K562 (cell line): Measurements from ENCODE around the gene PRRT1. TPM values are rescaled to one million over a fixed set of nuclear protein-coding genes. Genes with fewer than 3 reads are reported as not detected.

Source experiments
- ATF2 ChIP-seq: sonication (generic); formaldehyde crosslinking; IDR thresholded peaks from 2 replicates; pipeline ENCODE4 v1.8.1; 2022; ENCODE audit warnings: missing genetic modification reagents
- BDP1 ChIP-seq: IDR thresholded peaks from 3 replicates; pipeline ENCODE4 v1.6.1; 2011; ENCODE audit not compliant: insufficient read length, insufficient read depth
- BRCA1 ChIP-seq, 2 experiments: fragments of 450-650 bp in 1 of 2; sonication (generic) in 1 of 2; formaldehyde crosslinking in 1 of 2; IDR thresholded peaks; 2 replicates each; pipeline versions ENCODE4 v1.5.0 to v1.6.1; 2017 to 2020; ENCODE audit warnings: mild to moderate bottlenecking in 1 of 2, missing genetic modification reagents in 1 of 2
- BRD9 ChIP-seq: fragments of 450-650 bp; IDR thresholded peaks from 2 replicates; pipeline ENCODE4 v1.6.1; 2018; ENCODE audit warnings: low read depth; ENCODE audit not compliant: partially characterized antibody
- CREB1 ChIP-seq, 2 experiments: sonication (generic) in 1 of 2; formaldehyde crosslinking in 1 of 2; IDR thresholded peaks; 2 replicates each; pipeline versions ENCODE4 v1.6.1 to v1.8.0; 2012 to 2022; ENCODE audit warnings: inconsistent platforms in 1 of 2, mild to moderate bottlenecking in 1 of 2, missing genetic modification reagents in 1 of 2, moderate library complexity in 1 of 2
- ETV1 ChIP-seq: fragments of 450-650 bp; conservative IDR thresholded peaks from 2 replicates; pipeline ENCODE4 v1.6.1; 2016; ENCODE audit warnings: missing genetic modification characterization, control low read depth, low read depth, missing compliant biosample characterization
- HDAC1 ChIP-seq, 2 experiments: fragments of 450-650 bp; IDR thresholded peaks; 2 replicates each; pipeline ENCODE4 v1.6.1; 2016 to 2017; ENCODE audit warnings: inconsistent platforms in 1 of 2, mild to moderate bottlenecking in 1 of 2, moderate library complexity in 1 of 2
- JUN ChIP-seq, 2 experiments: sonication (generic) in 1 of 2; formaldehyde crosslinking in 1 of 2; IDR thresholded peaks; 2 replicates each; pipeline versions ENCODE4 v1.6.1 to v1.8.0; 2012 to 2022; ENCODE audit warnings: borderline replicate concordance in 2 of 2, mild to moderate bottlenecking in 2 of 2, improper control_type of control experiment in 1 of 2, low read depth in 1 of 2, low read length in 1 of 2, missing genetic modification reagents in 1 of 2
- LEF1 ChIP-seq: fragments of 450-650 bp; IDR thresholded peaks from 2 replicates; pipeline ENCODE4 v1.6.1; 2016; ENCODE audit warnings: mild to moderate bottlenecking
- MCM7 ChIP-seq, 2 experiments: fragments of 450-650 bp; IDR thresholded peaks; 2 replicates each; pipeline ENCODE4 v1.6.1; 2016 to 2018
- NFXL1 ChIP-seq: fragments of 450-650 bp; formaldehyde crosslinking; IDR thresholded peaks from 2 replicates; pipeline ENCODE4 v1.4.0; 2021; ENCODE audit warnings: mild to moderate bottlenecking
- PTBP1 ChIP-seq: fragments of 200-400 bp; formaldehyde crosslinking; IDR thresholded peaks from 2 replicates; pipeline ENCODE4 v1.6.1; 2017; ENCODE audit warnings: low read depth, low read length
- RERE ChIP-seq: sonication (generic); formaldehyde crosslinking; IDR thresholded peaks from 2 replicates; pipeline ENCODE4 v1.8.0; 2023; ENCODE audit warnings: missing genetic modification reagents, mild to moderate bottlenecking, borderline replicate concordance
- SAP30 ChIP-seq: fragments of 200-600 bp; sonication (generic); IDR thresholded peaks from 2 replicates; pipeline ENCODE4 v1.6.1; 2012; ENCODE audit warnings: borderline replicate concordance, low read depth, mild to moderate bottlenecking, moderate library complexity, low read length, control low read depth, inconsistent platforms; ENCODE audit not compliant: insufficient read depth, poor library complexity, severe bottlenecking
- ZBTB1 ChIP-seq: sonication (generic); formaldehyde crosslinking; IDR thresholded peaks from 2 replicates; pipeline ENCODE4 v1.8.1; 2023; ENCODE audit warnings: missing genetic modification reagents, low read depth, mild to moderate bottlenecking, borderline replicate concordance
- ZNF174 ChIP-seq: fragments of 250-450 bp; sonication (Bioruptor Pico); IDR thresholded peaks from 2 replicates; pipeline ENCODE4 v1.4.0; 2020; ENCODE audit warnings: mild to moderate bottlenecking
- ZNF175 ChIP-seq: fragments of 200-800 bp; sonication (Bioruptor generic); IDR thresholded peaks from 2 replicates; pipeline ENCODE4 v1.6.1; 2016; ENCODE audit warnings: low read depth, mild to moderate bottlenecking, missing genetic modification characterization, missing compliant biosample characterization
- ZNF23 ChIP-seq: fragments of 250-450 bp; sonication (Bioruptor Pico); IDR thresholded peaks from 2 replicates; pipeline ENCODE4 v1.4.0; 2020; ENCODE audit warnings: mild to moderate bottlenecking
- ZNF324 ChIP-seq: fragments of 250-450 bp; sonication (Bioruptor Pico); IDR thresholded peaks from 2 replicates; pipeline ENCODE4 v1.4.0; 2020; ENCODE audit warnings: mild to moderate bottlenecking
- ZNF41 ChIP-seq: fragments of 250-450 bp; sonication (Bioruptor Pico); conservative IDR thresholded peaks from 2 replicates; pipeline ENCODE4 v1.4.0; 2020; ENCODE audit warnings: mild to moderate bottlenecking
- ZNF436 ChIP-seq: fragments of 250-450, 450-650 bp; sonication (Bioruptor Pico); formaldehyde crosslinking; IDR thresholded peaks from 2 replicates; pipeline ENCODE4 v1.7.0; 2020; ENCODE audit warnings: mild to moderate bottlenecking
- polyA plus RNA-seq, 8 experiments: library from polyadenylated mRNA; depleted of rRNA in 4 of 8; stranded (reverse) in 5 of 8; unstranded in 3 of 8; fragments of >200 nt; fragmentation: Nextera tagmentation in 2 of 8; fragmentation: Illumina TruSeq in 1 of 8; extraction: Ambion mirVana in 2 of 8; extraction: Trizol in 1 of 8; gene quantifications; 2 replicates each; pipeline versions ENCODE4 v1.2.1 to v1.2.3, GENCODE V29; 2011 to 2014; ENCODE audit warnings: inconsistent platforms in 1 of 8, missing spikeins in 1 of 8
- total RNA-seq, 7 experiments: library from RNA; depleted of rRNA in 6 of 7; stranded (reverse); fragments of >200 nt in 6 of 7; fragmentation: Illumina TruSeq in 2 of 7; extraction: Trizol in 2 of 7; gene quantifications; 2 replicates each; pipeline versions ENCODE4 v1.2.1 to v1.2.3, GENCODE V29; 2011 to 2021; ENCODE audit warnings: low replicate concordance in 1 of 7

PRRT1 gene
- total and polyA plus RNA-seq, 9 of the 15 experiments (the other 6 are each of a cell fraction or from before 2014, with no cell fraction given), result 0.14 to 3.5 (median 0.41) TPM

- TF ChIP-seq RERE (no peak), PTBP1 (no peak), BRD9 (peak; percentile 76), JUN (IDR thresholded peaks at IDR 0.05; ENCODE audit: borderline replicate concordance, low read depth, low read length) (peak; percentile 86), JUN (CRISPR knock-in tag; IDR thresholded peaks at IDR 0.05; ENCODE audit: borderline replicate concordance) (peak; percentile 89), ZNF436 (CRISPR knock-in tag) (no peak), ZBTB1 (no peak; the same call in 1 of the 2 replicates), ETV1 (tag) (no peak; the same call in none of the 2 replicates), CREB1 (IDR thresholded peaks at IDR 0.05) (peak; percentile 99), CREB1 (CRISPR knock-in tag; IDR thresholded peaks at IDR 0.05) (peak; percentile 99), ZNF41 (CRISPR knock-in tag) (no peak; the same call in 1 of the 2 replicates), ATF2 (CRISPR knock-in tag) (peak; percentile 89; the same call in 1 of the 2 replicates), ZNF175 (CRISPR knock-in tag) (peak; percentile 7; the same call in 1 of the 2 replicates), SAP30 (no peak), ZNF174 (no peak), MCM7 (IDR thresholded peaks at IDR 0.05) (no peak), ZNF23 (CRISPR knock-in tag) (no peak), LEF1 (no peak; the same call in 1 of the 2 replicates), HDAC1 (IDR thresholded peaks at IDR 0.05) (peak in 1 of 2 experiments; percentile 8; a peak in 1 of 4 replicates), BRCA1 (IDR thresholded peaks at IDR 0.05) (no peak), BRCA1 (CRISPR knock-in tag; IDR thresholded peaks at IDR 0.05) (no peak), NFXL1 (CRISPR knock-in tag) (no peak), ZNF324 (CRISPR knock-in tag) (no peak), BDP1 (no peak)
Observed at GRCh38 chr6:32195902-32196681, 44.4 kb upstream of the PRRT1 start (continued).
